HepG2 (cell line): ENCODE results near the gene CBLB. TPM values are rescaled to one million over a fixed set of nuclear protein-coding genes. Genes with fewer than 3 reads are reported as not detected.
A peak's percentile ranks its signal among the peaks of the same experiment; 100 is the strongest.

Experiments used
- ATAC-seq: fragments of 200-7000 bp; cut with Tn5 transposase; 3 replicates; pipeline ENCODE4 v1.9.1; 2020; ENCODE audit warnings: mild to moderate bottlenecking, moderate library complexity
- BruUV-seq: library from RNA; stranded (reverse); fragments of 400-500 nt; replicated peaks from 2 replicates; lab custom pipeline; 2021; lab: Mats Ljungman, UMichigan
- CTCF ChIA-PET: fragments of 300-600 bp; formaldehyde crosslinking; extraction: SDS; loops from one replicate; lab custom pipeline; 2021; ENCODE audit warnings: low total read pairs, inconsistent platforms, low intra/inter-chr PET ratio; lab: Yijun Ruan, JAX
- POLR2A ChIA-PET: fragments of 350-600 bp; sonication (Branson Sonifier 250); formaldehyde crosslinking; loops from one replicate; lab custom pipeline; 2020; ENCODE audit warnings: antibody characterized with exemption, inconsistent platforms; lab: Yijun Ruan, JAX
- DNase-seq: peaks from one replicate; pipeline ENCODE4 v3.0.0-alpha.2; 2015; ENCODE audit warnings: low spot score
- FAIRE-seq: peaks from 3 replicates; lab custom pipeline; 2011; peaks lifted over from hg19 to GRCh38; lab: Jason Lieb, UNC
- H2AFZ ChIP-seq: one replicate; pipeline ENCODE4 v1.6.1; 2011; ENCODE audit warnings: low read length, inconsistent platforms
- H3K27ac ChIP-seq: fragments of 300-600 bp; 3 replicates; pipeline ENCODE4 v1.8.0; 2011; ENCODE audit warnings: mixed run types, mild to moderate bottlenecking, mixed read lengths, low read length, inconsistent platforms; ENCODE audit not compliant: insufficient read depth; ENCODE audit errors: extremely low read length
- H3K27me3 ChIP-seq, 2 experiments: fragments of 200-600 bp in 1 of 2; 2 replicates in 1 of 2; 3 replicates in 1 of 2; pipeline versions ENCODE4 v1.6.0 to v1.8.0; 2011; ENCODE audit warnings: low read length in 2 of 2, mild to moderate bottlenecking in 2 of 2, moderate library complexity in 2 of 2, inconsistent platforms in 1 of 2; ENCODE audit not compliant: insufficient read depth in 2 of 2, control insufficient read depth in 1 of 2
- H3K36me3 ChIP-seq, 2 experiments: fragments of 200-600 bp in 1 of 2; replicated peaks in 1 of 2; 2 replicates in 1 of 2; 3 replicates in 1 of 2; pipeline versions ENCODE4 v1.5.1 to v1.8.0; 2011; ENCODE audit warnings: low read length in 2 of 2, inconsistent platforms in 1 of 2; ENCODE audit not compliant: insufficient read depth in 2 of 2, control insufficient read depth in 1 of 2
- H3K4me1 ChIP-seq: 2 replicates; pipeline ENCODE4 v1.5.1; 2012; ENCODE audit warnings: low read length, inconsistent platforms; ENCODE audit not compliant: insufficient read depth
- H3K4me2 ChIP-seq: 2 replicates; pipeline ENCODE4 v1.6.0; 2011; ENCODE audit warnings: low read depth, low read length, inconsistent platforms
- H3K4me3 ChIP-seq, 3 experiments: fragments of 200-600 bp in 1 of 3; sonication (generic), shearing (Covaris generic) in 1 of 3; replicated peaks in 1 of 3; 2 replicates each; pipeline ENCODE4 v1.5.1; 2011 to 2016; ENCODE audit warnings: low read length in 3 of 3, inconsistent platforms in 2 of 3, low read depth in 2 of 3, mild to moderate bottlenecking in 2 of 3, control low read depth in 1 of 3, mixed read lengths in 1 of 3; ENCODE audit not compliant: insufficient read depth in 1 of 3
- H3K79me2 ChIP-seq: one replicate; pipeline ENCODE4 v1.6.1; 2011; ENCODE audit warnings: low read length, inconsistent platforms; ENCODE audit not compliant: insufficient read depth
- H3K9ac ChIP-seq: 2 replicates; pipeline ENCODE4 v1.6.0; 2011; ENCODE audit warnings: mild to moderate bottlenecking, low read depth, low read length, inconsistent platforms; ENCODE audit not compliant: insufficient read depth
- H3K9me3 ChIP-seq: 2 replicates; pipeline ENCODE4 v1.5.1; 2012; ENCODE audit warnings: mild to moderate bottlenecking, low read length
- H4K20me1 ChIP-seq: 2 replicates; pipeline ENCODE4 v1.6.0; 2011; ENCODE audit warnings: inconsistent platforms, mild to moderate bottlenecking, low read length, moderate library complexity; ENCODE audit not compliant: insufficient read depth
- ATF7 ChIP-seq, 2 experiments: fragments of 450-650 bp in 1 of 2; sonication (generic) in 1 of 2; formaldehyde crosslinking in 1 of 2; IDR thresholded peaks; 2 replicates each; pipeline versions ENCODE4 v1.4.0 to v1.6.1; 2016 to 2020; ENCODE audit warnings: antibody characterized with exemption in 1 of 2, mild to moderate bottlenecking in 1 of 2, missing genetic modification reagents in 1 of 2
- CBX2 ChIP-seq, 2 experiments: fragments of 200-600 bp in 1 of 2; sonication (generic); formaldehyde crosslinking in 1 of 2; IDR thresholded peaks; 2 replicates each; pipeline versions ENCODE4 v1.7.0 to v1.8.1; 2018 to 2022; ENCODE audit warnings: low read depth in 2 of 2, low read length in 1 of 2, mild to moderate bottlenecking in 1 of 2, missing genetic modification reagents in 1 of 2
- CREB1 ChIP-seq, 2 experiments: fragments of 450-650 bp in 1 of 2; IDR thresholded peaks; 2 replicates each; pipeline ENCODE4 v1.6.1; 2016 to 2017; ENCODE audit warnings: control low read depth in 1 of 2, mild to moderate bottlenecking in 1 of 2, missing compliant biosample characterization in 1 of 2, missing genetic modification characterization in 1 of 2
- CREM ChIP-seq, 2 experiments: sonication (generic) in 1 of 2; formaldehyde crosslinking in 1 of 2; IDR thresholded peaks; 2 replicates each; pipeline versions ENCODE4 v1.4.0 to v1.6.1; 2016 to 2020; ENCODE audit warnings: antibody characterized with exemption in 1 of 2, mild to moderate bottlenecking in 1 of 2, missing genetic modification reagents in 1 of 2
- MED13 ChIP-seq: sonication (generic); formaldehyde crosslinking; IDR thresholded peaks from 2 replicates; pipeline ENCODE4 v1.5.0; 2020; ENCODE audit warnings: missing genetic modification reagents
- RNF2 ChIP-seq: fragments of 450-650 bp; conservative IDR thresholded peaks from 2 replicates; pipeline ENCODE4 v1.6.1; 2016; ENCODE audit warnings: low read depth
- RXRB ChIP-seq: IDR thresholded peaks from 2 replicates; pipeline ENCODE4 v1.6.1; 2016; ENCODE audit warnings: borderline replicate concordance, missing genetic modification reagents, missing compliant biosample characterization
- SIX1 ChIP-seq: sonication (generic); formaldehyde crosslinking; IDR thresholded peaks from 2 replicates; pipeline ENCODE4 v1.4.0; 2020; ENCODE audit warnings: missing genetic modification reagents, borderline replicate concordance
- TAF1 ChIP-seq: sonication (generic); formaldehyde crosslinking; IDR thresholded peaks from 2 replicates; pipeline ENCODE4 v1.4.0; 2020; ENCODE audit warnings: missing genetic modification reagents
- ZNF607 ChIP-seq: sonication (generic); formaldehyde crosslinking; IDR thresholded peaks from 2 replicates; pipeline ENCODE4 v1.5.1; 2020; ENCODE audit warnings: missing genetic modification reagents, mild to moderate bottlenecking, borderline replicate concordance
- WGBS: methylation state at CpG from one replicate; pipeline ENCODE4 v1.1.6; 2017; ENCODE audit warnings: low lambda C conversion rate; 5-methylcytosine and 5-hydroxymethylcytosine counted together
- in situ Hi-C: cut with HindIII; loops from 2 replicates; pipeline ENCODE4 v1.10.0; 2017; ENCODE audit warnings: low pct_unique_long_range_greater_than_20kb; ENCODE audit not compliant: extremely low pct_ligation_motif_present
- intact Hi-C: fragments of 100-400 bp; cut with micrococcal nuclease; formaldehyde crosslinking; loops from one replicate; pipeline ENCODE4 v1.10.0; 2022; ENCODE audit not compliant: unreplicated experiment
- polyA plus RNA-seq, 8 experiments: library from polyadenylated mRNA; depleted of rRNA in 3 of 8; stranded (reverse) in 7 of 8; unstranded in 1 of 8; fragments of >200 nt; fragmentation: Illumina TruSeq in 4 of 8; extraction: Trizol in 4 of 8; gene quantifications; 2 replicates each; pipeline versions ENCODE4 v1.2.1 to v1.2.3, GENCODE V29; 2011 to 2016; ENCODE audit warnings: low read depth in 4 of 8, missing spikeins in 1 of 8, mixed read lengths in 1 of 8; ENCODE audit not compliant: insufficient read depth in 1 of 8
- total RNA-seq, 5 experiments: library from RNA; depleted of rRNA; stranded (reverse); fragments of >200 nt; fragmentation: Illumina TruSeq; extraction: Trizol; gene quantifications; 2 replicates each; pipeline ENCODE4 v1.2.3, GENCODE V29; 2016; ENCODE audit warnings: low read depth in 1 of 5
- TF ChIP-seq, protein P1 (sequence below): sonication (generic); formaldehyde crosslinking; IDR thresholded peaks from 2 replicates; pipeline ENCODE4 v1.5.1; 2020; ENCODE audit warnings: missing genetic modification reagents, mild to moderate bottlenecking, borderline replicate concordance
- TF ChIP-seq, protein P2 (sequence below): sonication (generic); formaldehyde crosslinking; IDR thresholded peaks from 2 replicates; pipeline ENCODE4 v1.5.0; 2020; ENCODE audit warnings: mild to moderate bottlenecking, missing genetic modification reagents, borderline replicate concordance
- TF ChIP-seq, protein P3 (sequence below): sonication (generic); formaldehyde crosslinking; IDR thresholded peaks from 2 replicates; pipeline ENCODE4 v1.8.0; 2022; ENCODE audit warnings: missing genetic modification reagents, mild to moderate bottlenecking, borderline replicate concordance

Gene CBLB
- total and polyA plus RNA-seq, 2 of the 13 experiments (the other 11 are each of a cell fraction or from before 2014, with no cell fraction given), result 9.8 to 16.4 TPM

DNA sequence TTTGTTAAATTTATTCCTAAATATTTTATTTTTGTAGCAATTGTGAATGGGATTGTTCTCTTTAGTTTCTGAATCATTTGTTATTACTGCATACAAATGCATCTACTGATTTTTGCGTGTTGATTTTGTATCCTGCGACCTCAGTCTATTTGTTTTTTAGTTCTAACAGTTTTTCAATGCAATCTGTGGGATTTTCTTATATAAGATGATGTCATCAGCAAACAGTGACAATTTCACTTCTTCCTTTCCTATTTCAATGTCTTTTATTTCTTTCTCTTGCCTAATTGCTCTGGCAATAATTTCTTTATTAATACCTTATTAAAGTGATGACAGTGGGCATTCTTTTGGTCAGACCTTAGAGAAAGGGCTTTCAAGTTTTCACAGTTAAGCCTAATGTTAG, 48.0 kb upstream of the CBLB start:
- Histone ChIP-seq H3K9ac (no peak overlapping the region), H3K4me1 (no peaks in the 10 kb centered on the region), H3K27ac (no peak overlapping the region), H3K9me3 (no peaks in the 10 kb centered on the region), H2AFZ (no peak overlapping the region), H3K4me3 (no peak overlapping the region), H3K27me3 (no peaks in the 10 kb centered on the region), H4K20me1 (no peaks in the 10 kb centered on the region), H3K4me2 (no peak overlapping the region), H3K36me3 (no peaks in the 10 kb centered on the region), H3K79me2 (no peaks in the 10 kb centered on the region)
- FAIRE-seq, result no peak
- WGBS, result 13% methylated on average over 2 of the region's 2 CpGs
- BruUV-seq, result no TSS peak
- POLR2A ChIA-PET, result no interaction called here
- DNase-seq, result no peak
- intact Hi-C loops (no loop called here), in situ Hi-C loops (no loop called here)
- CTCF ChIA-PET, result no interaction called here
- ATAC-seq, result no peak
- TF ChIP-seq MED13 (CRISPR knock-in tag) (no peak), SIX1 (no peak), CREB1 (IDR thresholded peaks at IDR 0.05) (0 out of 2 replicates have a peak, but pooled peaks have one; percentile 14), CREB1 (CRISPR knock-in tag; IDR thresholded peaks at IDR 0.05) (no peak), ATF7 (IDR thresholded peaks at IDR 0.05) (peak; percentile 91), ATF7 (CRISPR knock-in tag; IDR thresholded peaks at IDR 0.05) (no peak), ZNF607 (CRISPR knock-in tag) (no peak), RXRB (CRISPR knock-in tag) (no peak), CBX2 (IDR thresholded peaks at IDR 0.05; ENCODE audit: low read depth, low read length) (no peak), CBX2 (CRISPR knock-in tag; IDR thresholded peaks at IDR 0.05; ENCODE audit: low read depth) (no peak), TAF1 (CRISPR knock-in tag) (no peak), CREM (IDR thresholded peaks at IDR 0.05) (no peak), CREM (CRISPR knock-in tag; IDR thresholded peaks at IDR 0.05) (no peak), RNF2 (no peak)
- TF ChIP-seq, protein P1, sequence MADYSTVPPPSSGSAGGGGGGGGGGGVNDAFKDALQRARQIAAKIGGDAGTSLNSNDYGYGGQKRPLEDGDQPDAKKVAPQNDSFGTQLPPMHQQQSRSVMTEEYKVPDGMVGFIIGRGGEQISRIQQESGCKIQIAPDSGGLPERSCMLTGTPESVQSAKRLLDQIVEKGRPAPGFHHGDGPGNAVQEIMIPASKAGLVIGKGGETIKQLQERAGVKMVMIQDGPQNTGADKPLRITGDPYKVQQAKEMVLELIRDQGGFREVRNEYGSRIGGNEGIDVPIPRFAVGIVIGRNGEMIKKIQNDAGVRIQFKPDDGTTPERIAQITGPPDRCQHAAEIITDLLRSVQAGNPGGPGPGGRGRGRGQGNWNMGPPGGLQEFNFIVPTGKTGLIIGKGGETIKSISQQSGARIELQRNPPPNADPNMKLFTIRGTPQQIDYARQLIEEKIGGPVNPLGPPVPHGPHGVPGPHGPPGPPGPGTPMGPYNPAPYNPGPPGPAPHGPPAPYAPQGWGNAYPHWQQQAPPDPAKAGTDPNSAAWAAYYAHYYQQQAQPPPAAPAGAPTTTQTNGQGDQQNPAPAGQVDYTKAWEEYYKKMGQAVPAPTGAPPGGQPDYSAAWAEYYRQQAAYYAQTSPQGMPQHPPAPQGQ (CRISPR knock-in tag), result no peak
- TF ChIP-seq, protein P2, sequence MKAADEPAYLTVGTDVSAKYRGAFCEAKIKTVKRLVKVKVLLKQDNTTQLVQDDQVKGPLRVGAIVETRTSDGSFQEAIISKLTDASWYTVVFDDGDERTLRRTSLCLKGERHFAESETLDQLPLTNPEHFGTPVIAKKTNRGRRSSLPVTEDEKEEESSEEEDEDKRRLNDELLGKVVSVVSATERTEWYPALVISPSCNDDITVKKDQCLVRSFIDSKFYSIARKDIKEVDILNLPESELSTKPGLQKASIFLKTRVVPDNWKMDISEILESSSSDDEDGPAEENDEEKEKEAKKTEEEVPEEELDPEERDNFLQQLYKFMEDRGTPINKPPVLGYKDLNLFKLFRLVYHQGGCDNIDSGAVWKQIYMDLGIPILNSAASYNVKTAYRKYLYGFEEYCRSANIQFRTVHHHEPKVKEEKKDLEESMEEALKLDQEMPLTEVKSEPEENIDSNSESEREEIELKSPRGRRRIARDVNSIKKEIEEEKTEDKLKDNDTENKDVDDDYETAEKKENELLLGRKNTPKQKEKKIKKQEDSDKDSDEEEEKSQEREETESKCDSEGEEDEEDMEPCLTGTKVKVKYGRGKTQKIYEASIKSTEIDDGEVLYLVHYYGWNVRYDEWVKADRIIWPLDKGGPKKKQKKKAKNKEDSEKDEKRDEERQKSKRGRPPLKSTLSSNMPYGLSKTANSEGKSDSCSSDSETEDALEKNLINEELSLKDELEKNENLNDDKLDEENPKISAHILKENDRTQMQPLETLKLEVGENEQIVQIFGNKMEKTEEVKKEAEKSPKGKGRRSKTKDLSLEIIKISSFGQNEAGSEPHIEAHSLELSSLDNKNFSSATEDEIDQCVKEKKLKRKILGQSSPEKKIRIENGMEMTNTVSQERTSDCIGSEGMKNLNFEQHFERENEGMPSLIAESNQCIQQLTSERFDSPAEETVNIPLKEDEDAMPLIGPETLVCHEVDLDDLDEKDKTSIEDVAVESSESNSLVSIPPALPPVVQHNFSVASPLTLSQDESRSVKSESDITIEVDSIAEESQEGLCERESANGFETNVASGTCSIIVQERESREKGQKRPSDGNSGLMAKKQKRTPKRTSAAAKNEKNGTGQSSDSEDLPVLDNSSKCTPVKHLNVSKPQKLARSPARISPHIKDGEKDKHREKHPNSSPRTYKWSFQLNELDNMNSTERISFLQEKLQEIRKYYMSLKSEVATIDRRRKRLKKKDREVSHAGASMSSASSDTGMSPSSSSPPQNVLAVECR, result no peak
- TF ChIP-seq, protein P3, sequence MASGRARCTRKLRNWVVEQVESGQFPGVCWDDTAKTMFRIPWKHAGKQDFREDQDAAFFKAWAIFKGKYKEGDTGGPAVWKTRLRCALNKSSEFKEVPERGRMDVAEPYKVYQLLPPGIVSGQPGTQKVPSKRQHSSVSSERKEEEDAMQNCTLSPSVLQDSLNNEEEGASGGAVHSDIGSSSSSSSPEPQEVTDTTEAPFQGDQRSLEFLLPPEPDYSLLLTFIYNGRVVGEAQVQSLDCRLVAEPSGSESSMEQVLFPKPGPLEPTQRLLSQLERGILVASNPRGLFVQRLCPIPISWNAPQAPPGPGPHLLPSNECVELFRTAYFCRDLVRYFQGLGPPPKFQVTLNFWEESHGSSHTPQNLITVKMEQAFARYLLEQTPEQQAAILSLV, result no peak
